Adrenal gland (tissue), 5 donors: ENCODE results near the gene DOCK9.
A peak's percentile ranks its signal among the peaks of the same experiment; 100 is the strongest.

Experiments
- CTCF ChIP-seq, 6 experiments: fragments of 450-650 bp in 4 of 6; fragments of 200-600 bp in 2 of 6; sonication (generic) in 1 of 6; IDR thresholded peaks; 1 replicate in 5 of 6; 2 replicates in 1 of 6; pipeline versions ENCODE4 v1.5.1 to v1.8.0; 2016 to 2021; ENCODE audit warnings: antibody characterized with exemption in 6 of 6, mild to moderate bottlenecking in 2 of 6, moderate library complexity in 1 of 6
- POLR2A ChIP-seq, 2 donors: fragments of 450-650 bp; IDR thresholded peaks; one replicate each; pipeline ENCODE4 v1.6.1; 2017; ENCODE audit warnings: antibody characterized with exemption in 2 of 2, mild to moderate bottlenecking in 2 of 2, moderate library complexity in 1 of 2
- donor health status: DM: no; HTN: no; CAD: no.

- TF ChIP-seq POLR2A (IDR thresholded peaks at IDR 0.05) (peak in 1 of 2 donors; percentile 25), CTCF (IDR thresholded peaks at IDR 0.05) (no peak)
Observed at GRCh38 chr13:98977568-98978265, at the start of gene DOCK9.
